Esophagus muscularis mucosa (tissue), 4 donors: ENCODE measurements around the gene C12orf75.

Source experiments
- EP300 ChIP-seq: sonication (generic); formaldehyde crosslinking; IDR thresholded peaks from one replicate; pipeline ENCODE4 v1.6.1; 2017; ENCODE audit warnings: antibody characterized with exemption
- POLR2A ChIP-seq: fragments of 450-650 bp; IDR thresholded peaks from one replicate; pipeline ENCODE4 v1.6.1; 2017; ENCODE audit warnings: antibody characterized with exemption, moderate library complexity, mild to moderate bottlenecking, low read depth
- POLR2AphosphoS5 ChIP-seq, 2 donors: sonication (generic); formaldehyde crosslinking; IDR thresholded peaks; one replicate each; pipeline ENCODE4 v1.6.1; 2017; ENCODE audit warnings: antibody characterized with exemption in 2 of 2
- TF ChIP-seq, protein P1 (sequence below), 3 experiments: fragments of 200-600 bp in 2 of 3; fragments of 450-650 bp in 1 of 3; sonication (generic) in 2 of 3; IDR thresholded peaks; one replicate each; pipeline ENCODE4 v1.5.1; 2017 to 2019; ENCODE audit warnings: antibody characterized with exemption in 3 of 3, mild to moderate bottlenecking in 2 of 3, moderate library complexity in 1 of 3

DNA sequence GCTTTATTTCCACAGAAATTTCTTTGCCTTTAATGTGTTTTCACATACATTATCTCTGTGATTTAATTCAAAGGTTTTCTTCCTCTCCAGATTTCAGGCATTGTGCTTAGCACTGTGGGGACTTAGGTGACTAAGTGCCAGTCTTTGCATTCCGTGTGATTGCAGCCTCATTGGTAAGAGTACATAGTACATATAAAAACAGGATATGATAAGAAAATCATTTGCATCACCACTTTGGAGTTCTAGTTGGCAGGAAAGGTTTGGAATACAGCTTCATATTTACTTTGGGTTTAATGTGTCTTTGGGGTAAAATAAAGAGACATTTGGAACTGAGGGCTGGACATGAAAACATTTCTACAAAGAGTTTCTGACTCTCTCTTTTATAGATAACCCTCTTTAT, 37.8 kb upstream of the C12orf75 start:
- TF ChIP-seq POLR2A (no peak), POLR2AphosphoS5 (IDR thresholded peaks at IDR 0.05) (no peak), EP300 (no peak)
- TF ChIP-seq, protein P1, sequence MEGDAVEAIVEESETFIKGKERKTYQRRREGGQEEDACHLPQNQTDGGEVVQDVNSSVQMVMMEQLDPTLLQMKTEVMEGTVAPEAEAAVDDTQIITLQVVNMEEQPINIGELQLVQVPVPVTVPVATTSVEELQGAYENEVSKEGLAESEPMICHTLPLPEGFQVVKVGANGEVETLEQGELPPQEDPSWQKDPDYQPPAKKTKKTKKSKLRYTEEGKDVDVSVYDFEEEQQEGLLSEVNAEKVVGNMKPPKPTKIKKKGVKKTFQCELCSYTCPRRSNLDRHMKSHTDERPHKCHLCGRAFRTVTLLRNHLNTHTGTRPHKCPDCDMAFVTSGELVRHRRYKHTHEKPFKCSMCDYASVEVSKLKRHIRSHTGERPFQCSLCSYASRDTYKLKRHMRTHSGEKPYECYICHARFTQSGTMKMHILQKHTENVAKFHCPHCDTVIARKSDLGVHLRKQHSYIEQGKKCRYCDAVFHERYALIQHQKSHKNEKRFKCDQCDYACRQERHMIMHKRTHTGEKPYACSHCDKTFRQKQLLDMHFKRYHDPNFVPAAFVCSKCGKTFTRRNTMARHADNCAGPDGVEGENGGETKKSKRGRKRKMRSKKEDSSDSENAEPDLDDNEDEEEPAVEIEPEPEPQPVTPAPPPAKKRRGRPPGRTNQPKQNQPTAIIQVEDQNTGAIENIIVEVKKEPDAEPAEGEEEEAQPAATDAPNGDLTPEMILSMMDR (IDR thresholded peaks at IDR 0.05), result no peak
